Uterus (tissue), 2 donors: Measurements from ENCODE around the gene WDR44.

Source experiments
- CTCF ChIP-seq, 4 experiments: fragments of 200-600 bp in 2 of 4; fragments of 450-650 bp in 2 of 4; sonication (generic) in 2 of 4; IDR thresholded peaks; one replicate each; pipeline ENCODE4 v1.5.1; 2016 to 2019; ENCODE audit warnings: antibody characterized with exemption in 4 of 4, mild to moderate bottlenecking in 2 of 4, moderate library complexity in 1 of 4
- POLR2A ChIP-seq, 2 donors: fragments of 450-650 bp; IDR thresholded peaks; one replicate each; pipeline ENCODE4 v1.6.1; 2016; ENCODE audit warnings: antibody characterized with exemption in 2 of 2, mild to moderate bottlenecking in 1 of 2, moderate library complexity in 1 of 2

GRCh38 chrX:118498755-118499154 is 152.8 kb downstream of the WDR44 start:
- no peak for TF ChIP-seq CTCF (IDR thresholded peaks at IDR 0.05)
- no peak for TF ChIP-seq POLR2A (IDR thresholded peaks at IDR 0.05)
